NCI-H2171 treated with DMSO at 0.1 percent for 48 hours (cell line): ENCODE results near the gene STXBP5L.
"Not testable (repeated sequence)": the region's sequence is repeated elsewhere in the genome, so short reads cannot be mapped to it uniquely, and the experiment has no call there.

ENCODE experiments used
- DNase-seq: peaks from one replicate; lab custom pipeline; 2025; lab: John Stamatoyannopoulos, UW

The STXBP5L gene

GRCh38 chr3:121018917-121019321 lies 110.9 kb downstream of the STXBP5L start:
- no peak for DNase-seq

DNA sequence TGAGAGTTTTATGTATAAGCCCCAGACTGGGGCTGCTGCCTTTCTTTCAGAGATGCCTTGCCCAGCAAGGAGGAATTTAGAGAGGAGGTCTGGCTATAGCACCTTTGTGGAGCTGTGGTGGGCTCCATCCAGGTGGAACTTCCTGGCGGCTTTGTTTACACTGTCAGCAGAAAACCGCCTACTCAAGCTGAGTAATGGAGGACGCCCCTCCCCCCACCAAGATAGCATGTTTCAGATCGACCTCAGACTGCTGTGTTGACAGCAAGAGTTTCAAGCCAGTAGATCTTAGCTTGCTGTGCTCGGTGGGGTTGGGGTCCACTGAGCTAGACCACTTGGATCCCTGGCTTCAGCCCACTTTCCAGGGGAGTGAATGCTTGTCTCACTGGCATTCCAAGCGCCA lies 155.6 kb downstream of the STXBP5L start:
- no peak for DNase-seq

GRCh38 chr3:121064121-121064520 lies 156.1 kb downstream of the STXBP5L start:
- DNase-seq, result no peak

DNA sequence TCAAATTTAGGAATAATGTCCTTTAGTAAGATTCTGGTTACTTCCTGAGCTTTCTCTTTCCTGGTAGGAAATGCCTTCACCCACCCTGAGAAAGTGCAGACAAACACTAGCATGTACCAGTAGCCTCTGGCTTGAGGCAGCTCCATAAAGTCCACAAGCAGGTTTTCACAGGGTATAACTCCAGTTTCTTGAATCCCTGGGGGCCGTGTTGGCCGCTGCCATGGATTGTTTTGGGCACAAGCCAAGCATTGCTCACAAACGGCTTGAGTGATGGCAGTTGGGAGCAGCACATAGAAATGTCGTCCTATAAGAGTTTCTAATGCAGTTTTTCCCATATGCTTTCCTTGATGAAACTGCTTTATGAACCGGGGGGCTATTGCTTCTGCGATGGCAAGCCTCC lies 164.1 kb downstream of the STXBP5L start:
- peak; percentile 27 for DNase-seq

DNA sequence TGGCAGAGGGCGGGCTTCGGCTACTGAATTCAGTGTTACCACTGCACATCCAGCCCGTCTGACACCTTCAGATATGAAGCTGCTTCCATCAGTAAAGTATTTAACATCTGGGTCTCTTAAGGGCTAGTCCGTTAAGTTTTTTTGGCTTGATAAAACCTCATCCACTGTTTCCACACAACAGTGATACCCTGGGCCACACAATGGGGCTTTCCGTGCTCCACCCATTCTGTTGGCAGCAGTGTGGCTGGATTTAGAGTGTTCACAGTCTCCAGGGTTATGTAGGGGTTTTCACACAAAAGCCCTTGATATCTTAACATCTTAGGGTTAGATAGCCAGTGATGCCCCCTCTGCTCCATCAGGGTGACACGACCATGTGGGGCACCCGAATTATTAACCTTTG lies 165.0 kb downstream of the STXBP5L start:
- no peak for DNase-seq

DNA sequence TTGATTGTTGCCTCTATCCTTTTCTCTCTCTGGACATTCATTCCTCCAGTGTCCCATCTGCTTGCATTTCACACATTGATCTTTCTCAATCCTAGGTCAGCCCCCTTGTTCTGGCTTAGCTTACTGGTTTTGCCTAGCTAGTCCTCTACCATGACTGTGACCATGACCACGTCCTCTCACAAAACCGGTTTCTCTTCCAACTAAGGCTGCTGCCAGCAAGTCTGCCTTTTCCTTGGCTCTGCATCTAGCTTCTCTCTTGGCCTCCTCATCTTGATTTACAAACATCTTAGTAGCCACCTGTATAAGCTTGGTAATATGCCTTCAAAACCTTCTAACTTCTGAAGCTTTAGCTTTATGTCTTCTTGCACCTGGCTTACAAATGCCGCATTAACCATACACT lies 167.2 kb downstream of the STXBP5L start:
- no peak for DNase-seq

DNA sequence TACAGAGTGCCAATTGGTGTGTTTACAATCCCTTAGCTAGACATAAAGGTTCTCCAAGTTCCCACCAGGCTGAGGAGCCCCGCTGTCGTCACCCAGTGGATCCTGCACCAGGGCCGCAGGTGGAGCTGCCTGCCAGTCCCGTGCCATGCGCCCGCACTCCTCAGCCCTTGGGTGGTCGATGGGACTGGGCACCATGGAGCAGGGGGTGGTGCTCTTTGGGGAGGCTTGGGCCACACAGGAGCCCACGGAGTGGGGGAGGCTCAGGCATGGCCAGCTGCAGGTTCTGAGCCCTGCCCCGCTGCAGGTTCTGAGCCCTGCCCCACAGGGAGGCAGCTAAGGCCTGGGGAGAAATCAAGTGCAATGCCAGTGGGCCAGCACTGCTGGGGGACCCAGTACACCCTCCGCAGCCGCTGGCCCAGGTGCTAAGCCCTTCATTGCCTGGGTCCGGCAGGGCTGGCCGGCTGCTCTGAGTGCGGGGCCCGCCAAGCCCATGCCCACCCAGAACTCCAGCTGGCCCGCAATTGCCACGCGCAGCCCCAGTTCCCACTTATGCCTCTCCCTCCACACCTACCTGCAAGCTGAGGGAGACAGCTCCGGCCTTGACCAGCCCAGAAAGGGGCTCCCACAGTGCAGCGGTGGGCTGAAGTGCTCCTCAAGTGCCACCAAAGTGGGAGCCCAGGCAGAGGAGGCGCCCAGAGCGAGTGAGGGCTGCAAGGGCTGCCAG lies 170.5 kb downstream of the STXBP5L start:
- DNase-seq, result not testable (repeated sequence)

- DNase-seq, result no peak
These were observed 188.9 kb downstream of the STXBP5L start for GRCh38 chr3:121096953-121097352.

DNA sequence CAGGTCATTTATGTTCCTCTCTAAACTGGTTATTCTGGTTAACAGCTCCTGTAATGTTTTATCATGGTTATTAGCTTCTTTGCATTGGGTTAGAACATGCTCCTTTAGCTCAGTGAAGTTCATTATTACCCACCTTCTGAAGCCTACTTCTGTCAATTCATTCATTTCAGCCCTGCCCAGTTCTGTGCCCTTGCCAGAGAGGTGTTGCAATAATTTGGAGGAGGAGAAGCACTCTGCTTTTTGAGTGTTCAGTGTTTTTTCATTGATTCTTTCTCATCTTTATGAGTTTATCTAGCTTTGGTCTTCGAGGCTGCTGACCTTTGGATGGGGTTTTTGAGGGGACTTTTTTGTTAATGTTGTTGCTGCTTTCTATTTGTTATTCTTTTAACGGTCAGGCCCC lies 203.1 kb downstream of the STXBP5L start:
- DNase-seq, result not testable (repeated sequence)

GRCh38 chr3:121111914-121112612 lies 204.1 kb downstream of the STXBP5L start:
- no peak for DNase-seq

DNA sequence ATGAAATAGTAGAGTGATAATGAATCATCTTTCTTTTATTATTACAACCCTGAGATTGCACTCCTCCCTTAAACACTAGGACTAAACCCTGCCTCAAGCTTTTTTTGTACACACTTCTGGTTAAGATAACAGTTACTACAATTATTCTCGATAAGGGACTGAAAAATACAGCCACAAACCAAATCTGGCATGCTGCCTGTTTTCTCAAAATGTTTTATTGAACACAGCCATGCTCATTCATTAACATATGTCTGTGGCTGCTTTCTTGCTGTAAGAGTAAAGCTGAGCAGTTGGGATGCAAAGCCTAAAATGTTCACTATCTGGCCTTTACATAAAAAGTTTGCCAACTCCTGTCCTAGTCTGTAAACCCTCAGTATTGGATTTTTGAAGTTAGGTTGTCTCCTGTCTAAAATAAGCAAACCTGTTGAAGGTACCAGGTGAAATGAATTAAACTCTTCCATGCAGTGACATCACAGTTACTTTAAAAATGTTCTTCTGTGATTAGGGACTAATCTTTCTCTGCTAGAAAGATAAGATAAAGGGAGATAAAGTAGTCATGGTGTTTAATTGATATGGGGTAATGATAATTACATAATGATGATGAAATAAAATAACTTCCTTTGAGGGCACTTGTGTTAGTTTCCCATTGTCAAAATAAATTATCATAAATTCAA lies 218.2 kb downstream of the STXBP5L start:
- no peak for DNase-seq

- no peak for DNase-seq
These were observed 218.7 kb downstream of the STXBP5L start for GRCh38 chr3:121126707-121127035.

GRCh38 chr3:121152573-121152972 lies 244.6 kb downstream of the STXBP5L start:
- peak; percentile 20 for DNase-seq

DNA sequence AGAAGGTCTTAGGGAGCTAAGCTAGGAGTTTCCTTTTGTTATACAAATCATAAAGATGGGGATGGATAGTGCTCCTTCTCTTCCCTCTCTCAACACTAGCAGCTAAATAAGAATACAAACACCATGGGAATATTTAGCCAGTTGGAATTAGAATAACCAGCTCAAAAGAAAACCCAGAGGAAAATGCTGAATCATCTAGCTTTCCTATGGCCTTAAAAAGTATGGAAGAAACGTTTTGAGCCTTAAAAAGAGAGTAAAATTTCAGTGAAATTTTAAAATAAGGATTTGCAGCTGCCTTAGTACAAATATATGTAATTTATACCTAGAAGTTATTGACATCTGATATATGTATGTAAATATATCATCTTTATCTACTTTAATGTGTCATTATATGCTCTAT lies 245.8 kb downstream of the STXBP5L start:
- DNase-seq, result no peak

DNA sequence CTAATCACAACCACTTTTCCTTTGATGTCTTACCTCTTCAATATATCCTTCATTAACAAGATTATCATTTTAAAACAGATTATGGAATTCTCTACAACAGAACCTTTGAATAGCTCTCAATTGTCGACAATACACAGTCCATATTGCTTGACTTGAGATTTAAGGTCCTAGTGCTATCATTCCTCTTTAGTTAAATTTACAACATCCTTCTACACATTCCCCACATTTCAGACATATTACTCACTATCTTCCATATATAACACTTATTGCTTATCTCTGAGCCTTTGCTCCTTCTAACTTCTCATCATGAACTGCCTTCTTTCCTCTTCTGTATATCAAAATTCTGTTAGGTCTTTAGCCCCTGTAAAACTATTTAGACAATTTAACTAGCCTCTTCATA lies 247.0 kb downstream of the STXBP5L start:
- DNase-seq, result no peak

DNA sequence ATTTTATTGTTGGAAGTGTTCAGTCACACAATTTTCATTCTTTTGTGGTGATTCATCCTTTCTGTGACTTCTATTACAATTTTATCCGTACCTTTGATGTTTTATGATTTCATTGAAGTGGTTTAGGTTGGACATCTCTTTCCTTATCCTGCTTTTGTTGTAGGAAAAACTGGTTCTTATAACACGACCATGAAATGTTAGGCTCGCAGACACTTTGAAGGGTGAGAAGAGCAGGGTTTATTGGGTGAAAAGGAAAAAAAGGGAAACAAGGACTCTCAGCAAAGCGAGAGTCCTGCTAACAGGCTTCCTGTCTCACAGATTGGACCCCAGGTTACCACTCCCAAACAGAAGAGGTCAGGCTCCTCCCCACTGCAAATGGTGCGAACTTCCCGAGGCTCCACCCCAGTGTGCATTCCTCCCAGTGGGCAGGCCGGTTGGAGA lies 257.4 kb downstream of the STXBP5L start:
- DNase-seq, result no peak

DNA sequence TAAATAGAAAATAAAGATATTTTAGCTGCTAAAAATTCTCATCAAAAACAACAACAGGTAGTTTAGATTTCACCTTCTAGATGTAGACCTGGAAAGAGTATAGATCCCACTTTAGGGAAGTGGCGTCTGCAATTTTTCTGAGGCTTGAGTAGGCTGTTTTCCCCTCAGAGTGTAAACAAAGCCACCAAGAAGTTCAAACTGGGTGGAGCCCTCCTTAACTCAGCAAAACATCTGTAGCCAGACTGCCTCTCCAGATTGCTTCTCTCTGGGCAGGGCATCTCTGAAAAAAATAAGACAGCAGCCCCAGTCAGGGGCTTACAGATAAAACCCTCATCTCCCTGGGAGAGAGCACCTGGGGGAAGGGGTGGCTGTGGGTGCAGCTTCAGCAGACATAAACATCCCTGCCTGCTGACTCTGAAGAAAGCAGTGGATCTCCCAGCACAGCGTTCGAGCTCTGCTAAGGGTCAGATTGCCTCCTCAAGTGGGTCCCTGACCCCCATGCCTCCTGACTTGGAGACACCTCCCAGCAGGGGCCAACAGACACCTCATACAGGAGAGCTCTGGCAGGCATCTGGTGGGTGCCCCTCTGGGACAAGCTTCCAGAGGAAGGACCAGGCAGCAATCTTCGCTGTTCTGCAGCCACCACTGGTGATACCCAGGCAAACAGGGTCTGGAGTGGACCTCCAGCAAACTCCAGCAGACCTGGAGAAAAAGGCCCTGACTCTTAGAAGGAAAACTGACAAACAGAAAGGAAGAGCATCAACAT lies 259.6 kb downstream of the STXBP5L start:
- no peak for DNase-seq

- no peak for DNase-seq
These were observed 267.1 kb downstream of the STXBP5L start for GRCh38 chr3:121175083-121175482.

- DNase-seq, result not testable (repeated sequence)
These were observed 282.6 kb downstream of the STXBP5L start for GRCh38 chr3:121190626-121191025.

DNA sequence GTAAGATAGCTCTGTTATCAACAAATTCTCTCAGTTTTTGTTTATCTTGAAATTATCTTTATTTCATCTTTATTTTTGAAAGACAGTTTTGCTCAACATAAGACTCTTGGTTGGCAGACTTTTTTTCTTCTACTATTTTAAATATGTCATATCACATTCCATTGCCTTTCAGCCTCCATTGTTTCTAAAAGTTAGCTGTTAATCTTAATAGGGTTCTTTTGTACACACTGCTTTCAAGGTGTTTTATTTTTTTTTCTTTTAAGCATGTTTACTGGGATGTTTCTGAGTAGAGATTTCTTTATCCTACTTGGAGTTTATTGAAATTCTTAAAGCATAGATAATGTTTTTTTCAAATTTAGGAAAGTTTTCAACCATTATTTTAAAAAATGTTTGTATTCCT lies 294.6 kb downstream of the STXBP5L start:
- DNase-seq, result no peak

- DNase-seq, result no peak
These were observed 315.1 kb downstream of the STXBP5L start for GRCh38 chr3:121223116-121223515.

- DNase-seq, result no peak
These were observed 321.0 kb downstream of the STXBP5L start for GRCh38 chr3:121228971-121229370.
